Kasumi-1 (cell line): ENCODE data around the gene HOXB9.

Experiments used
- DNase-seq, 2 experiments: peaks; one replicate each; lab custom pipeline; 2025; lab: John Stamatoyannopoulos, UW

HOXB9 gene

GRCh38 chr17:48639136-48639535 lies 13.0 kb upstream of the HOXB9 start:
- no peak for DNase-seq

GRCh38 chr17:48637323-48638260 lies 11.4 kb upstream of the HOXB9 start:
- DNase-seq = no peak

GRCh38 chr17:48636177-48637018 lies 10.2 kb upstream of the HOXB9 start:
- DNase-seq = peak; percentile 80 to 86

GRCh38 chr17:48634493-48635208 lies 8.5 kb upstream of the HOXB9 start:
- no peak for DNase-seq

- no peak for DNase-seq
These were observed 7.1 kb upstream of the HOXB9 start for GRCh38 chr17:48633266-48633677.

- no peak for DNase-seq
These were observed 6.6 kb upstream of the HOXB9 start for GRCh38 chr17:48632579-48633265.

GRCh38 chr17:48631693-48632578 lies 5.8 kb upstream of the HOXB9 start:
- DNase-seq = no peak

GRCh38 chr17:48630925-48631692 lies 5.0 kb upstream of the HOXB9 start:
- DNase-seq = no peak

GRCh38 chr17:48630009-48630924 lies 4.1 kb upstream of the HOXB9 start:
- no peak for DNase-seq

GRCh38 chr17:48629411-48629759 lies 3.2 kb upstream of the HOXB9 start:
- DNase-seq = no peak

GRCh38 chr17:48628649-48629410 lies 2.7 kb upstream of the HOXB9 start:
- DNase-seq = no peak

- DNase-seq = no peak
These were observed 1.7 kb upstream of the HOXB9 start for GRCh38 chr17:48627623-48628521.

- no peak for DNase-seq
These were observed 1.0 kb upstream of the HOXB9 start for GRCh38 chr17:48627118-48627597.

- no peak for DNase-seq
These were observed 488 bp downstream of the HOXB9 start for GRCh38 chr17:48625495-48626244.

- no peak for DNase-seq
These were observed 1.3 kb downstream of the HOXB9 start for GRCh38 chr17:48624544-48625494.
